Stimulated activated CD4-positive, alpha-beta T cell treated with anti-CD3 and anti-CD28 coated beads, Interleukin-1b, Interleukin-23, amount 100 ng/mL, for 24 hours (primary cell): Measurements from ENCODE around the gene TRIM3.

Experiments
- DNase-seq, 4 experiments: peaks; one replicate each; pipeline ENCODE4 v3.0.0-alpha.2; 2020; ENCODE audit warnings: low read depth in 4 of 4, low spot score in 1 of 4

Gene TRIM3

DNA sequence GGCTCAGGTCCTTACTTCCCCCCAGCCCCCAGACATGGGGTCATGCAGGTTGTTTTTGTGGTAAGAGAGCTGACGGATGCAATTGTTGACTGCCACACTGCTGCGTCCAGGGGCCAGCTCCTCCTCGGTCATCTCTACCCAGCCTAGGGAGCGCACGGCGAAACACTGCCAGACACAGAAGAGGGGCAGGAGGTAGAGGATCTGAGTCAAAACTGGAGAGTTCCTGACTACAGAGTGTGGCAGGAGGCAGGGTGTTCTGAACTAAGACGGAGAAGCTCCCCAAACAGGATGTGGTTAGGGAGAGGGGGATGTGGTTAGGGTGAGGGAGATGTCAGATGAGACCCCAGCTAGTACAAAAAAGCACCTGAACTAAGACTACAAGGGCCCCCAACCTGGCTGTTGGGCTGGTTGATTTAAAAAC is 71.2 kb downstream of the TRIM3 start:
- peak in 2 of 4 experiments; percentile 42 to 52 for DNase-seq

DNA sequence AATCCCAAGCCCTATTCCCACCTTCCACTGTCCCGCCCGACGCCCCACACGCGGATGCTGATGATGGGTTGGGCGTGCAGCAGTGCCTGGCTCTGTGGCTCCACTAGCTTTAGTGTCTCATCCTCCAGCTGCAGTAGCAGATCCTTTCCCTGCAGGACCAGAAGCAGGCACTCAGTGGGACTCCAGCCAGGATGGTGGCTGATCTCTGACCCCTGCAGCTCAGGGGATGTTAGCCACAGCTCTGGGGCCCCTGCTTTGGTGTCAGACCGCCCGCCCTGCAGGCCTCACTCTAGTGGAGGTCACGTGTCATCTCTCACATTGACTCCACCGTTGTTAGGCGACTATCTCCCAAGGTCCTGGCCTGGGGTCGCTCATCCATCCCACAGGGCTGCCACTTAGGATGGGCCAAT is 71.7 kb downstream of the TRIM3 start:
- DNase-seq: no peak

- DNase-seq: no peak
These were observed 72.3 kb downstream of the TRIM3 start for GRCh38 chr11:6401464-6401863.

- DNase-seq: no peak
These were observed 73.1 kb downstream of the TRIM3 start for GRCh38 chr11:6400431-6401345.
